ENCODE results near the gene KLC4. TPM values are rescaled to one million over a fixed set of nuclear protein-coding genes. Genes with fewer than 3 reads are reported as not detected.

Gene KLC4
- total RNA-seq, 1 donor from 2014 or later = 12.6 TPM

DNA sequence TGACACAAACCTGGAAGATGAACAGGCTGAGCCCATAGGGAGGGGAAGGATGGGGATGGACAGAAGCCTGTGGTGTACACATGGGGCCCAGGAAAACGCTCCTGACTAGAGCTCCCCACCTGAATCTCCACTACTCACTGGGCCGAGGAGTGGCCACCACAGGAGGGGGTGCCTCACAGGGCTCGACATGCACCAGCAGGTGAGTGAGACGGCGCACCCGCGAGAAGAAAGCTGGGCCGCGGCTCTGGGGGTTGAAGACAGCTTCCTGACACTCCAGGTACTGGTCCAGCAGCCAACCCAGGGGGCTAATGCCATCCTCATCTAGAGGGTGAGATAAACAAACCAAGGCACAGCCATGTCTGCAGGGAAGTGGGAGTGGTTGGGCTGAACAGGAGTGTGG, 16.1 kb upstream of the KLC4 start:
- Mint-ChIP-seq H3K4me1 (no peaks in the 10 kb centered on the region), H3K9me3 (no peaks in the 10 kb centered on the region), H3K36me3 (peaks cover 26% of the 10 kb centered on the region), H3K27ac (no peak overlapping the region), H3K27me3 (ENCODE audit: insufficient read depth, low read depth) (peaks cover 8% of the 10 kb centered on the region), H3K4me3 (no peak overlapping the region)
- no peak overlapping the region for H2AFZ ChIP-seq (replicated peaks)
- H3K4me3 ChIP-seq = no peak overlapping the region
- H3K36me3 ChIP-seq = no peaks in the 10 kb centered on the region
- H4K20me1 ChIP-seq (ENCODE audit: low read depth) = no peaks in the 10 kb centered on the region
- H3K79me2 ChIP-seq (ENCODE audit: low read depth) = no peaks in the 10 kb centered on the region
- H3F3A ChIP-seq (ENCODE audit: low read depth) = no peaks in the 10 kb centered on the region
- no peak overlapping the region for H3K4me2 ChIP-seq
- H3K4me1 ChIP-seq = no peaks in the 10 kb centered on the region
- H3K9me3 ChIP-seq (ENCODE audit: low read depth) = no peaks in the 10 kb centered on the region
- H3K27ac ChIP-seq = no peak overlapping the region
- TF ChIP-seq EZH2 (IDR thresholded peaks at IDR 0.05) = no peak
- TF ChIP-seq EZH2phosphoT487 (IDR thresholded peaks at IDR 0.05) = no peak
- TF ChIP-seq, protein P1, sequence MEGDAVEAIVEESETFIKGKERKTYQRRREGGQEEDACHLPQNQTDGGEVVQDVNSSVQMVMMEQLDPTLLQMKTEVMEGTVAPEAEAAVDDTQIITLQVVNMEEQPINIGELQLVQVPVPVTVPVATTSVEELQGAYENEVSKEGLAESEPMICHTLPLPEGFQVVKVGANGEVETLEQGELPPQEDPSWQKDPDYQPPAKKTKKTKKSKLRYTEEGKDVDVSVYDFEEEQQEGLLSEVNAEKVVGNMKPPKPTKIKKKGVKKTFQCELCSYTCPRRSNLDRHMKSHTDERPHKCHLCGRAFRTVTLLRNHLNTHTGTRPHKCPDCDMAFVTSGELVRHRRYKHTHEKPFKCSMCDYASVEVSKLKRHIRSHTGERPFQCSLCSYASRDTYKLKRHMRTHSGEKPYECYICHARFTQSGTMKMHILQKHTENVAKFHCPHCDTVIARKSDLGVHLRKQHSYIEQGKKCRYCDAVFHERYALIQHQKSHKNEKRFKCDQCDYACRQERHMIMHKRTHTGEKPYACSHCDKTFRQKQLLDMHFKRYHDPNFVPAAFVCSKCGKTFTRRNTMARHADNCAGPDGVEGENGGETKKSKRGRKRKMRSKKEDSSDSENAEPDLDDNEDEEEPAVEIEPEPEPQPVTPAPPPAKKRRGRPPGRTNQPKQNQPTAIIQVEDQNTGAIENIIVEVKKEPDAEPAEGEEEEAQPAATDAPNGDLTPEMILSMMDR (IDR thresholded peaks at IDR 0.05) = no peak
- no peaks in the 10 kb centered on the region for H3K27me3 ChIP-seq
- H3K9ac ChIP-seq = no peak overlapping the region
- no peak for DNase-seq (ENCODE audit: low spot score)

DNA sequence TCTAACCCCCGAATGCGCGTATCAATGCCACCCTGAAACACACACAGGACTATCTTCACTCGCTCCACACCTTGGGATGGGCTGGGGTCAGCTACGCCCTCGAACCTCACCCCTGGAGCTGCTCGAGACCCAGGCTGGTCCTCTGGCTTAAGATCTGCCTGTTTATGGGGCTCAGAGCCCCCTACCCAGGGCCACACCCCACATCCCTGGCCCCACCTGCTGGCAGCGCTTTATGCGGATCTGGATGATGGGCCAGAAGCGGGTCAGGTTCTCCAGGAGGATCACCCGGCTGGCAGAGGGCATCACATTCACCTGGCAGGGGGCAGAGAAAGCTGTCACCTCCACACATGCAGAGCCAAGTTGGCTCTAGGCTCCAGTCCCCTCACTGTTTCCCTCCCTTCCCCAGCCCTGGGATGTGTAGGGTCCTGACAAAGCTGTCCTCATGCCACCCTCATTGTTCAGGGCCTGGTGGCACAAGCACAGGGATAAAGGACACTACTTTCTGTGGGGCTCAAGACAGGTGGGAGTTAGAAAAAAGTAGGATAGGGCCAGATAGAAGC, 14.0 kb upstream of the KLC4 start:
- Histone ChIP-seq H3K4me2 (no peak overlapping the region), H4K20me1 (ENCODE audit: low read depth) (no peaks in the 10 kb centered on the region), H3K27me3 (no peaks in the 10 kb centered on the region), H3K27ac (no peak overlapping the region), H3K9ac (no peak overlapping the region), H3F3A (ENCODE audit: low read depth) (no peaks in the 10 kb centered on the region), H3K9me3 (ENCODE audit: low read depth) (no peaks in the 10 kb centered on the region), H3K79me2 (ENCODE audit: low read depth) (no peaks in the 10 kb centered on the region), H3K4me1 (no peaks in the 10 kb centered on the region), H3K4me3 (no peak overlapping the region), H3K36me3 (no peaks in the 10 kb centered on the region), H2AFZ (replicated peaks) (no peak overlapping the region)
- H3K4me1 Mint-ChIP-seq = peaks cover under 1% of the 10 kb centered on the region
- H3K9me3 Mint-ChIP-seq = no peaks in the 10 kb centered on the region
- DNase-seq (ENCODE audit: low spot score) = no peak
- H3K27me3 Mint-ChIP-seq (ENCODE audit: insufficient read depth, low read depth) = peaks cover 6% of the 10 kb centered on the region
- TF ChIP-seq EZH2phosphoT487 (IDR thresholded peaks at IDR 0.05) (no peak), EZH2 (IDR thresholded peaks at IDR 0.05) (no peak)
- TF ChIP-seq, protein P1 (IDR thresholded peaks at IDR 0.05) = no peak
- no peak overlapping the region for H3K4me3 Mint-ChIP-seq
- peaks cover 20% of the 10 kb centered on the region for H3K36me3 Mint-ChIP-seq
- H3K27ac Mint-ChIP-seq = no peak overlapping the region

DNA sequence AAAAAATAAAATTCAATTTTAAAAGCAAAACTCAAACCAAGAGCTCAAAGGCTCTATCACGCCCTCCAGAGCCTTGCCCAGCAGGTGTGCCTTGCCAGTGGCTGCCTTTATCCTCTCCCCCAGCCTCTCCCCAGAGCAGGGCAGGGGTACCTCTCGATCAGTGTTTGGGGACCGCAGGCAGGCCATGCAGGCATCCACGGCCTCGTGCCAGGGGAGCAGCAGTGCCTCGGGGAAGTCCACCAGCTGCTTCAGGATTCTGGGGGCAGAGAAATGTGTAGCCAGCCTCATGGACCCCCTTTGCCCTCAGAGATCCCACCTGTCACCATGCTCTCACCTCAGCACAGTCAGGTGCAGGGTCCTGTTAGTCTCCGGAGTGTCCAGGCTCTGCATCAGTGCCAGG, 11.4 kb upstream of the KLC4 start:
- Histone ChIP-seq H3K79me2 (ENCODE audit: low read depth) (peaks cover 15% of the 10 kb centered on the region), H3K9me3 (ENCODE audit: low read depth) (no peaks in the 10 kb centered on the region), H3K36me3 (no peaks in the 10 kb centered on the region), H3K4me1 (no peaks in the 10 kb centered on the region), H2AFZ (replicated peaks) (no peak overlapping the region), H4K20me1 (ENCODE audit: low read depth) (no peaks in the 10 kb centered on the region), H3K9ac (no peak overlapping the region), H3K4me3 (no peak overlapping the region), H3K4me2 (no peak overlapping the region), H3K27ac (no peak overlapping the region), H3F3A (ENCODE audit: low read depth) (no peaks in the 10 kb centered on the region), H3K27me3 (no peaks in the 10 kb centered on the region)
- DNase-seq (ENCODE audit: low spot score) = no peak
- Mint-ChIP-seq H3K36me3 (peaks cover 25% of the 10 kb centered on the region), H3K27ac (no peak overlapping the region), H3K4me1 (peaks cover 18% of the 10 kb centered on the region), H3K27me3 (ENCODE audit: insufficient read depth, low read depth) (peaks cover 13% of the 10 kb centered on the region), H3K9me3 (no peaks in the 10 kb centered on the region), H3K4me3 (no peak overlapping the region)
- no peak for TF ChIP-seq EZH2phosphoT487 (IDR thresholded peaks at IDR 0.05)
- TF ChIP-seq, protein P1 (IDR thresholded peaks at IDR 0.05) = no peak
- TF ChIP-seq EZH2 (IDR thresholded peaks at IDR 0.05) = no peak

All from neural progenitor cell (in vitro differentiated cells).